H1 (cell line): Measurements from ENCODE around the gene ANGPTL5. TPM values are rescaled to one million over a fixed set of nuclear protein-coding genes. Genes with fewer than 3 reads are reported as not detected.

ENCODE experiments used
- CTCF ChIA-PET: fragments of 300-600 bp; sonication (Branson Sonifier 250); formaldehyde crosslinking; loops from one replicate; lab custom pipeline; 2021; ENCODE audit not compliant: partially characterized antibody; lab: Charles Lee
- POLR2A ChIA-PET: fragments of 300-600 bp; sonication (Branson Sonifier 250); formaldehyde crosslinking; loops from one replicate; lab custom pipeline; 2021; ENCODE audit warnings: inconsistent platforms; ENCODE audit not compliant: partially characterized antibody; lab: Charles Lee
- DNase-seq, 2 experiments: peaks; one replicate each; pipeline versions ENCODE4 v3.0.0 to v3.0.0-alpha.2; 2010 to 2022; ENCODE audit warnings: low spot score in 2 of 2, low read depth in 1 of 2, mixed read lengths in 1 of 2
- FAIRE-seq: peaks from 2 replicates; lab custom pipeline; 2011; peaks lifted over from hg19 to GRCh38; lab: Jason Lieb, UNC
- H2AFZ ChIP-seq: 2 replicates; pipeline ENCODE4 v1.8.1; 2012; ENCODE audit warnings: low read length, inconsistent platforms
- H2AK5ac ChIP-seq: 2 replicates; pipeline ENCODE4 v1.6.1; 2013; ENCODE audit warnings: low read depth, low read length
- H2BK120ac ChIP-seq: replicated peaks from 2 replicates; pipeline ENCODE3; 2013; ENCODE audit warnings: low read depth, low read length, inconsistent platforms
- H2BK12ac ChIP-seq: 2 replicates; pipeline ENCODE4 v1.6.1; 2013; ENCODE audit warnings: low read depth, low read length
- H2BK15ac ChIP-seq: 2 replicates; pipeline ENCODE4 v1.6.1; 2013; ENCODE audit warnings: low read length
- H2BK20ac ChIP-seq: 2 replicates; pipeline ENCODE4 v1.6.1; 2013; ENCODE audit warnings: low read length
- H2BK5ac ChIP-seq: 2 replicates; pipeline ENCODE4 v1.6.1; 2013; ENCODE audit warnings: low read depth, low read length
- H3K14ac ChIP-seq: 2 replicates; pipeline ENCODE4 v1.6.1; 2013; ENCODE audit warnings: inconsistent platforms; ENCODE audit not compliant: insufficient read length
- H3K18ac ChIP-seq: 2 replicates; pipeline ENCODE4 v1.6.1; 2013; ENCODE audit warnings: low read length; ENCODE audit errors: extremely low read depth
- H3K23ac ChIP-seq: 2 replicates; pipeline ENCODE4 v1.6.1; 2013; ENCODE audit warnings: inconsistent platforms; ENCODE audit not compliant: insufficient read length
- H3K23me2 ChIP-seq: 2 replicates; pipeline ENCODE4 v1.6.1; 2013; ENCODE audit warnings: low read depth, low read length
- H3K27ac ChIP-seq: 2 replicates; pipeline ENCODE4 v1.6.1; 2011; ENCODE audit warnings: low read depth, low read length, inconsistent platforms
- H3K27me3 ChIP-seq, 4 experiments: replicated peaks in 1 of 4; 1 replicate in 1 of 4; 2 replicates in 3 of 4; pipeline versions ENCODE4 v1.6.1 to v1.8.1; 2011 to 2013; ENCODE audit warnings: low read length in 3 of 4, mild to moderate bottlenecking in 3 of 4, inconsistent platforms in 2 of 4, mixed read lengths in 2 of 4, moderate library complexity in 1 of 4; ENCODE audit not compliant: control insufficient read depth in 3 of 4, insufficient read depth in 3 of 4; ENCODE audit errors: extremely low read depth in 1 of 4
- H3K36me3 ChIP-seq, 4 experiments: 2 replicates each; pipeline versions ENCODE4 v1.6.1 to v1.8.1; 2011 to 2013; ENCODE audit warnings: mild to moderate bottlenecking in 4 of 4, low read length in 3 of 4, moderate library complexity in 2 of 4, control low read depth in 1 of 4, inconsistent platforms in 1 of 4; ENCODE audit not compliant: insufficient read depth in 4 of 4, control insufficient read depth in 2 of 4
- H3K4ac ChIP-seq: replicated peaks from 2 replicates; pipeline ENCODE3; 2013; ENCODE audit warnings: low read length, low read depth, mixed read lengths, inconsistent platforms; ENCODE audit not compliant: insufficient read length
- H3K4me1 ChIP-seq, 4 experiments: replicated peaks in 1 of 4; 1 replicate in 1 of 4; 2 replicates in 3 of 4; pipeline versions ENCODE4 v1.6.1 to v1.8.1; 2011 to 2013; ENCODE audit warnings: low read length in 3 of 4, inconsistent platforms in 2 of 4, mixed read lengths in 1 of 4; ENCODE audit not compliant: insufficient read depth in 4 of 4, control insufficient read depth in 3 of 4
- H3K4me2 ChIP-seq, 2 experiments: 2 replicates each; pipeline versions ENCODE4 v1.6.1 to v1.8.1; 2011 to 2013; ENCODE audit warnings: low read depth in 2 of 2, low read length in 2 of 2, control low read depth in 1 of 2, inconsistent platforms in 1 of 2, mild to moderate bottlenecking in 1 of 2; ENCODE audit not compliant: insufficient read depth in 1 of 2
- H3K4me3 ChIP-seq, 4 experiments: fragments of 200-600, 300-600 bp in 1 of 4; sonication (generic), shearing (Covaris generic), sonication (Bioruptor Twin) in 1 of 4; 2 replicates each; pipeline versions ENCODE4 v1.5.1 to v1.8.1; 2011 to 2016; ENCODE audit warnings: low read length in 4 of 4, low read depth in 3 of 4, control low read depth in 2 of 4, inconsistent platforms in 2 of 4, mild to moderate bottlenecking in 2 of 4, mixed read lengths in 1 of 4, moderate library complexity in 1 of 4; ENCODE audit not compliant: insufficient read depth in 2 of 4; ENCODE audit errors: extremely low read depth in 1 of 4
- H3K56ac ChIP-seq: replicated peaks from 2 replicates; pipeline ENCODE3; 2013; ENCODE audit warnings: low read depth, mild to moderate bottlenecking, mixed read lengths, low read length, inconsistent platforms; ENCODE audit not compliant: insufficient read length
- H3K79me1 ChIP-seq: 2 replicates; pipeline ENCODE4 v1.6.1; 2013; ENCODE audit warnings: low read depth, low read length, control low read depth
- H3K79me2 ChIP-seq, 2 experiments: 2 replicates each; pipeline versions ENCODE4 v1.6.1 to v1.8.1; 2012 to 2013; ENCODE audit warnings: low read length in 2 of 2, mild to moderate bottlenecking in 2 of 2, inconsistent platforms in 1 of 2; ENCODE audit not compliant: insufficient read depth in 2 of 2, control insufficient read depth in 1 of 2
- H3K9ac ChIP-seq, 4 experiments: replicated peaks in 1 of 4; 1 replicate in 1 of 4; 2 replicates in 3 of 4; pipeline versions ENCODE4 v1.6.1 to v1.8.1; 2011 to 2013; ENCODE audit warnings: low read depth in 3 of 4, low read length in 3 of 4, control low read depth in 2 of 4, mild to moderate bottlenecking in 2 of 4, moderate library complexity in 2 of 4, inconsistent platforms in 1 of 4; ENCODE audit errors: extremely low read depth in 1 of 4
- H3K9me3 ChIP-seq, 2 experiments: 2 replicates each; pipeline versions ENCODE4 v1.6.1 to v1.8.1; 2012 to 2013; ENCODE audit warnings: mild to moderate bottlenecking in 2 of 2, moderate library complexity in 2 of 2, control low read depth in 1 of 2, inconsistent platforms in 1 of 2, low read depth in 1 of 2, low read length in 1 of 2, mixed read lengths in 1 of 2; ENCODE audit not compliant: insufficient read depth in 2 of 2
- H4K20me1 ChIP-seq, 2 experiments: replicated peaks in 1 of 2; 2 replicates each; pipeline versions ENCODE3 to v1.8.1; 2011 to 2013; ENCODE audit warnings: inconsistent platforms in 2 of 2, low read length in 2 of 2, mild to moderate bottlenecking in 1 of 2; ENCODE audit not compliant: insufficient read depth in 2 of 2, control insufficient read depth in 1 of 2
- H4K5ac ChIP-seq: 2 replicates; pipeline ENCODE4 v1.6.1; 2013; ENCODE audit warnings: low read length, low read depth, mixed read lengths, inconsistent platforms; ENCODE audit not compliant: insufficient read length
- H4K8ac ChIP-seq: 2 replicates; pipeline ENCODE4 v1.8.0; 2013; ENCODE audit warnings: mild to moderate bottlenecking, moderate library complexity, low read length, inconsistent platforms; ENCODE audit not compliant: insufficient read depth; ENCODE audit errors: extremely low read depth
- H4K91ac ChIP-seq: replicated peaks from 2 replicates; pipeline ENCODE3; 2013; ENCODE audit warnings: low read length, mixed read lengths, inconsistent platforms; ENCODE audit not compliant: insufficient read length
- EP300 ChIP-seq, 2 experiments: IDR thresholded peaks; 1 replicate in 1 of 2; 2 replicates in 1 of 2; pipeline ENCODE4 v1.6.1; 2011 to 2012; ENCODE audit warnings: low read depth in 2 of 2, low read length in 2 of 2, mild to moderate bottlenecking in 2 of 2, borderline replicate concordance in 1 of 2, inconsistent platforms in 1 of 2, moderate library complexity in 1 of 2
- GABPA ChIP-seq: IDR thresholded peaks from 2 replicates; pipeline ENCODE4 v1.6.1; 2011; ENCODE audit warnings: mild to moderate bottlenecking, low read length, moderate library complexity, borderline replicate concordance; ENCODE audit not compliant: insufficient read depth
- WGBS, 2 experiments: shearing (Covaris generic) in 1 of 2; methylation state at CpG; one replicate each; pipeline versions ENCODE4 v1.1.6 to v1.1.7; 2013 to 2015; ENCODE audit warnings: low lambda C conversion rate in 2 of 2, mixed read lengths in 2 of 2, inconsistent platforms in 1 of 2, low coverage in 1 of 2, missing lambda C conversion rate in 1 of 2; ENCODE audit not compliant: insufficient replicate concordance in 2 of 2, insufficient coverage in 1 of 2, insufficient read length in 1 of 2; ENCODE audit errors: extremely low coverage in 1 of 2, missing lambda C conversion rate in 1 of 2; 5-methylcytosine and 5-hydroxymethylcytosine counted together
- polyA plus RNA-seq, 7 experiments: library from polyadenylated mRNA; depleted of rRNA in 3 of 7; stranded (reverse) in 5 of 7; unstranded in 2 of 7; fragments of >200 nt in 5 of 7; fragments of 200-250 nt in 2 of 7; gene quantifications; 1 replicate in 5 of 7; 2 replicates in 1 of 7; 4 replicates in 1 of 7; pipeline versions ENCODE4 v1.2.1 to v1.2.3, GENCODE V29; 2011 to 2013; ENCODE audit warnings: missing spikeins in 2 of 7, mixed read lengths in 2 of 7
- total RNA-seq: library from RNA; stranded (reverse); fragmentation: NEBNext Ultra II Directional; extraction: Animal tissue kit (Norgen Biotek cat#: 25700); gene quantifications from 2 replicates; pipeline ENCODE4 v1.2.1, GENCODE V29; 2021

ANGPTL5 gene
- total and polyA plus RNA-seq, 2 of the 8 experiments (the other 6 are each of a cell fraction or from before 2014, with no cell fraction given): not detected

DNA sequence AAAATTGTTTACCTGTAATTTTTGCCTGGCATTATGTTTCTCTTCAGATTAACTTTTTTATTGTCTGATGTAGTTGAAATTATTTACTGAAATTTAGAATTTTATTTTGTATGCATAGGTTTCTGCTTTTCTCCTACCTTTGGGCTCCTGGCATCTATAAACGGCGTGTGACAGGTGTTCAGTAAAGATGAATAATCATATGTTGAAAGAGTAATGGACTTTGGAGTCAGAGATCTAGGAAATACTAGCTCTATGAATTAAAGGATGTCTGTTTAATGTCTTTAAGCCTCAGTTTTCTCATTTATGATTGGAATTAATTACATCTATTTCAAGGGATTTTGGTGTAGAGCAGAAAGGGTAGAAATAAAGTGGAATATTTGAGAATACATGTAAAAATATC is 7.2 kb upstream of the ANGPTL5 start:
- no peaks in the 10 kb centered on the region for H3K23me2 ChIP-seq
- no peak overlapping the region for H4K8ac ChIP-seq
- no peaks in the 10 kb centered on the region for H4K20me1 ChIP-seq
- H2BK20ac ChIP-seq: no peak overlapping the region
- WGBS, 2 experiments: 78% methylated on average over 2 of the region's 2 CpGs; no CpG with 5 or more reads in 1 of the 2 experiments
- no peak overlapping the region for H3K27ac ChIP-seq
- H2BK5ac ChIP-seq: no peak overlapping the region
- no peak overlapping the region for H3K9ac ChIP-seq
- no peak for DNase-seq
- ChIA-PET CTCF (no interaction called here), POLR2A (no interaction called here)
- H2AFZ ChIP-seq: no peak overlapping the region
- H3K56ac ChIP-seq: no peak overlapping the region
- no peak overlapping the region for H3K14ac ChIP-seq
- H3K4me1 ChIP-seq: no peaks in the 10 kb centered on the region
- no peaks in the 10 kb centered on the region for H3K27me3 ChIP-seq
- no peak overlapping the region for H3K4ac ChIP-seq
- TF ChIP-seq GABPA: no peak
- TF ChIP-seq EP300 (IDR thresholded peaks at IDR 0.05; ENCODE audit: borderline replicate concordance in 1 of 2, low read depth in 2 of 2, low read length in 2 of 2): no peak
- no peaks in the 10 kb centered on the region for H3K79me2 ChIP-seq
- H3K79me1 ChIP-seq: no peaks in the 10 kb centered on the region
- no peak overlapping the region for H3K4me3 ChIP-seq
- H3K23ac ChIP-seq: no peak overlapping the region
- H3K36me3 ChIP-seq: no peaks in the 10 kb centered on the region
- H2BK120ac ChIP-seq: no peak overlapping the region
- H4K91ac ChIP-seq: no peak overlapping the region
- no peak overlapping the region for H3K4me2 ChIP-seq
- no peak overlapping the region for H2BK12ac ChIP-seq
- no peaks in the 10 kb centered on the region for H3K9me3 ChIP-seq
- H3K18ac ChIP-seq: no peak overlapping the region
- no peak overlapping the region for H2BK15ac ChIP-seq
- FAIRE-seq: no peak
- no peak overlapping the region for H4K5ac ChIP-seq
- H2AK5ac ChIP-seq: no peak overlapping the region
